ENCODE measurements around the gene PBRM1.

The PBRM1 gene

GRCh38 chr3:52561028-52561747, 124.5 kb downstream of the PBRM1 start:
- TF ChIP-seq TEAD4 (IDR thresholded peaks at IDR 0.05) (no peak), ZBTB7A (IDR thresholded peaks at IDR 0.05; ENCODE audit: low read depth) (no peak), REST (IDR thresholded peaks at IDR 0.05; ENCODE audit: low read depth) (no peak), CREB1 (IDR thresholded peaks at IDR 0.05; ENCODE audit: low read depth) (no peak), CEBPB (IDR thresholded peaks at IDR 0.05) (no peak), YY1 (IDR thresholded peaks at IDR 0.05; ENCODE audit: low read depth) (no peak), MAX (IDR thresholded peaks at IDR 0.05) (no peak), EGR1 (IDR thresholded peaks at IDR 0.05) (no peak), TCF12 (IDR thresholded peaks at IDR 0.05; ENCODE audit: low read depth) (no peak), USF1 (IDR thresholded peaks at IDR 0.05) (no peak), EP300 (IDR thresholded peaks at IDR 0.05; ENCODE audit: borderline replicate concordance) (no peak), TAF1 (IDR thresholded peaks at IDR 0.05; ENCODE audit: low read depth) (no peak), RAD21 (IDR thresholded peaks at IDR 0.05; ENCODE audit: low read depth) (no peak), FOXM1 (IDR thresholded peaks at IDR 0.05; ENCODE audit: borderline replicate concordance, low read depth) (no peak), NFIC (IDR thresholded peaks at IDR 0.05) (no peak)

- no peak for TF ChIP-seq USF1 (IDR thresholded peaks at IDR 0.05)
- no peak for TF ChIP-seq RAD21 (IDR thresholded peaks at IDR 0.05; ENCODE audit: low read depth)
- TF ChIP-seq ZBTB7A (IDR thresholded peaks at IDR 0.05; ENCODE audit: low read depth): no peak
- no peak for TF ChIP-seq TCF12 (IDR thresholded peaks at IDR 0.05; ENCODE audit: low read depth)
- no peak for TF ChIP-seq EP300 (IDR thresholded peaks at IDR 0.05; ENCODE audit: borderline replicate concordance)
- TF ChIP-seq CREB1 (IDR thresholded peaks at IDR 0.05; ENCODE audit: low read depth): no peak
- TF ChIP-seq REST (IDR thresholded peaks at IDR 0.05; ENCODE audit: low read depth): no peak
- no peak for TF ChIP-seq MAX (IDR thresholded peaks at IDR 0.05)
- TF ChIP-seq TAF1 (IDR thresholded peaks at IDR 0.05; ENCODE audit: low read depth): no peak
- TF ChIP-seq FOXM1 (IDR thresholded peaks at IDR 0.05; ENCODE audit: borderline replicate concordance, low read depth): no peak
- TF ChIP-seq TEAD4 (IDR thresholded peaks at IDR 0.05): no peak
These were observed 127.3 kb downstream of the PBRM1 start for GRCh38 chr3:52558436-52558835.

- no peak for TF ChIP-seq USF1 (IDR thresholded peaks at IDR 0.05)
- no peak for TF ChIP-seq TEAD4 (IDR thresholded peaks at IDR 0.05)
- TF ChIP-seq MAX (IDR thresholded peaks at IDR 0.05): no peak
These were observed 128.4 kb downstream of the PBRM1 start for GRCh38 chr3:52557011-52557960.

- TF ChIP-seq MAX (IDR thresholded peaks at IDR 0.05): no peak
These were observed 130.7 kb downstream of the PBRM1 start for GRCh38 chr3:52555056-52555455.
